H1 (cell line): Measurements from ENCODE around the gene RXRA. TPM values are rescaled to one million over a fixed set of nuclear protein-coding genes. Genes with fewer than 3 reads are reported as not detected.

Source experiments
- CTCF ChIA-PET: fragments of 300-600 bp; sonication (Branson Sonifier 250); formaldehyde crosslinking; loops from one replicate; lab custom pipeline; 2021; ENCODE audit not compliant: partially characterized antibody; lab: Charles Lee
- POLR2A ChIA-PET: fragments of 300-600 bp; sonication (Branson Sonifier 250); formaldehyde crosslinking; loops from one replicate; lab custom pipeline; 2021; ENCODE audit warnings: inconsistent platforms; ENCODE audit not compliant: partially characterized antibody; lab: Charles Lee
- DNase-seq, 2 experiments: peaks; one replicate each; pipeline versions ENCODE4 v3.0.0 to v3.0.0-alpha.2; 2010 to 2022; ENCODE audit warnings: low spot score in 2 of 2, low read depth in 1 of 2, mixed read lengths in 1 of 2
- FAIRE-seq: peaks from 2 replicates; lab custom pipeline; 2011; peaks lifted over from hg19 to GRCh38; lab: Jason Lieb, UNC
- H2AFZ ChIP-seq: 2 replicates; pipeline ENCODE4 v1.8.1; 2012; ENCODE audit warnings: low read length, inconsistent platforms
- H2AK5ac ChIP-seq: 2 replicates; pipeline ENCODE4 v1.6.1; 2013; ENCODE audit warnings: low read depth, low read length
- H2BK120ac ChIP-seq: replicated peaks from 2 replicates; pipeline ENCODE3; 2013; ENCODE audit warnings: low read depth, low read length, inconsistent platforms
- H2BK12ac ChIP-seq: 2 replicates; pipeline ENCODE4 v1.6.1; 2013; ENCODE audit warnings: low read depth, low read length
- H2BK15ac ChIP-seq: 2 replicates; pipeline ENCODE4 v1.6.1; 2013; ENCODE audit warnings: low read length
- H2BK20ac ChIP-seq: 2 replicates; pipeline ENCODE4 v1.6.1; 2013; ENCODE audit warnings: low read length
- H2BK5ac ChIP-seq: 2 replicates; pipeline ENCODE4 v1.6.1; 2013; ENCODE audit warnings: low read depth, low read length
- H3K14ac ChIP-seq: 2 replicates; pipeline ENCODE4 v1.6.1; 2013; ENCODE audit warnings: inconsistent platforms; ENCODE audit not compliant: insufficient read length
- H3K18ac ChIP-seq: 2 replicates; pipeline ENCODE4 v1.6.1; 2013; ENCODE audit warnings: low read length; ENCODE audit errors: extremely low read depth
- H3K23ac ChIP-seq: 2 replicates; pipeline ENCODE4 v1.6.1; 2013; ENCODE audit warnings: inconsistent platforms; ENCODE audit not compliant: insufficient read length
- H3K23me2 ChIP-seq: 2 replicates; pipeline ENCODE4 v1.6.1; 2013; ENCODE audit warnings: low read depth, low read length
- H3K27ac ChIP-seq: 2 replicates; pipeline ENCODE4 v1.6.1; 2011; ENCODE audit warnings: low read depth, low read length, inconsistent platforms
- H3K27me3 ChIP-seq, 4 experiments: replicated peaks in 1 of 4; 1 replicate in 1 of 4; 2 replicates in 3 of 4; pipeline versions ENCODE4 v1.6.1 to v1.8.1; 2011 to 2013; ENCODE audit warnings: low read length in 3 of 4, mild to moderate bottlenecking in 3 of 4, inconsistent platforms in 2 of 4, mixed read lengths in 2 of 4, moderate library complexity in 1 of 4; ENCODE audit not compliant: control insufficient read depth in 3 of 4, insufficient read depth in 3 of 4; ENCODE audit errors: extremely low read depth in 1 of 4
- H3K36me3 ChIP-seq, 4 experiments: 2 replicates each; pipeline versions ENCODE4 v1.6.1 to v1.8.1; 2011 to 2013; ENCODE audit warnings: mild to moderate bottlenecking in 4 of 4, low read length in 3 of 4, moderate library complexity in 2 of 4, control low read depth in 1 of 4, inconsistent platforms in 1 of 4; ENCODE audit not compliant: insufficient read depth in 4 of 4, control insufficient read depth in 2 of 4
- H3K4ac ChIP-seq: replicated peaks from 2 replicates; pipeline ENCODE3; 2013; ENCODE audit warnings: low read length, low read depth, mixed read lengths, inconsistent platforms; ENCODE audit not compliant: insufficient read length
- H3K4me1 ChIP-seq, 4 experiments: replicated peaks in 1 of 4; 1 replicate in 1 of 4; 2 replicates in 3 of 4; pipeline versions ENCODE4 v1.6.1 to v1.8.1; 2011 to 2013; ENCODE audit warnings: low read length in 3 of 4, inconsistent platforms in 2 of 4, mixed read lengths in 1 of 4; ENCODE audit not compliant: insufficient read depth in 4 of 4, control insufficient read depth in 3 of 4
- H3K4me2 ChIP-seq, 2 experiments: 2 replicates each; pipeline versions ENCODE4 v1.6.1 to v1.8.1; 2011 to 2013; ENCODE audit warnings: low read depth in 2 of 2, low read length in 2 of 2, control low read depth in 1 of 2, inconsistent platforms in 1 of 2, mild to moderate bottlenecking in 1 of 2; ENCODE audit not compliant: insufficient read depth in 1 of 2
- H3K4me3 ChIP-seq, 4 experiments: fragments of 200-600, 300-600 bp in 1 of 4; sonication (generic), shearing (Covaris generic), sonication (Bioruptor Twin) in 1 of 4; 2 replicates each; pipeline versions ENCODE4 v1.5.1 to v1.8.1; 2011 to 2016; ENCODE audit warnings: low read length in 4 of 4, low read depth in 3 of 4, control low read depth in 2 of 4, inconsistent platforms in 2 of 4, mild to moderate bottlenecking in 2 of 4, mixed read lengths in 1 of 4, moderate library complexity in 1 of 4; ENCODE audit not compliant: insufficient read depth in 2 of 4; ENCODE audit errors: extremely low read depth in 1 of 4
- H3K56ac ChIP-seq: replicated peaks from 2 replicates; pipeline ENCODE3; 2013; ENCODE audit warnings: low read depth, mild to moderate bottlenecking, mixed read lengths, low read length, inconsistent platforms; ENCODE audit not compliant: insufficient read length
- H3K79me1 ChIP-seq: 2 replicates; pipeline ENCODE4 v1.6.1; 2013; ENCODE audit warnings: low read depth, low read length, control low read depth
- H3K79me2 ChIP-seq, 2 experiments: 2 replicates each; pipeline versions ENCODE4 v1.6.1 to v1.8.1; 2012 to 2013; ENCODE audit warnings: low read length in 2 of 2, mild to moderate bottlenecking in 2 of 2, inconsistent platforms in 1 of 2; ENCODE audit not compliant: insufficient read depth in 2 of 2, control insufficient read depth in 1 of 2
- H3K9ac ChIP-seq, 4 experiments: replicated peaks in 1 of 4; 1 replicate in 1 of 4; 2 replicates in 3 of 4; pipeline versions ENCODE4 v1.6.1 to v1.8.1; 2011 to 2013; ENCODE audit warnings: low read depth in 3 of 4, low read length in 3 of 4, control low read depth in 2 of 4, mild to moderate bottlenecking in 2 of 4, moderate library complexity in 2 of 4, inconsistent platforms in 1 of 4; ENCODE audit errors: extremely low read depth in 1 of 4
- H3K9me3 ChIP-seq, 2 experiments: 2 replicates each; pipeline versions ENCODE4 v1.6.1 to v1.8.1; 2012 to 2013; ENCODE audit warnings: mild to moderate bottlenecking in 2 of 2, moderate library complexity in 2 of 2, control low read depth in 1 of 2, inconsistent platforms in 1 of 2, low read depth in 1 of 2, low read length in 1 of 2, mixed read lengths in 1 of 2; ENCODE audit not compliant: insufficient read depth in 2 of 2
- H4K20me1 ChIP-seq, 2 experiments: replicated peaks in 1 of 2; 2 replicates each; pipeline versions ENCODE3 to v1.8.1; 2011 to 2013; ENCODE audit warnings: inconsistent platforms in 2 of 2, low read length in 2 of 2, mild to moderate bottlenecking in 1 of 2; ENCODE audit not compliant: insufficient read depth in 2 of 2, control insufficient read depth in 1 of 2
- H4K5ac ChIP-seq: 2 replicates; pipeline ENCODE4 v1.6.1; 2013; ENCODE audit warnings: low read length, low read depth, mixed read lengths, inconsistent platforms; ENCODE audit not compliant: insufficient read length
- H4K8ac ChIP-seq: 2 replicates; pipeline ENCODE4 v1.8.0; 2013; ENCODE audit warnings: mild to moderate bottlenecking, moderate library complexity, low read length, inconsistent platforms; ENCODE audit not compliant: insufficient read depth; ENCODE audit errors: extremely low read depth
- H4K91ac ChIP-seq: replicated peaks from 2 replicates; pipeline ENCODE3; 2013; ENCODE audit warnings: low read length, mixed read lengths, inconsistent platforms; ENCODE audit not compliant: insufficient read length
- BRCA1 ChIP-seq: IDR thresholded peaks from 2 replicates; pipeline ENCODE4 v1.6.1; 2012; ENCODE audit warnings: low read depth, low read length, improper control_type of control experiment
- CBX8 ChIP-seq: fragments of 300-800, 300-1000 bp; sonication (generic); IDR thresholded peaks from 2 replicates; pipeline ENCODE4 v1.7.1; 2016; ENCODE audit warnings: low read depth, low read length, borderline replicate concordance
- CTBP2 ChIP-seq: IDR thresholded peaks from 2 replicates; pipeline ENCODE4 v1.7.0; 2011; ENCODE audit warnings: borderline replicate concordance, mild to moderate bottlenecking, moderate library complexity, mixed read lengths, low read length; ENCODE audit not compliant: insufficient read depth, insufficient read length
- HDAC6 ChIP-seq: IDR thresholded peaks from one replicate; pipeline ENCODE4 v1.7.1; 2012; ENCODE audit warnings: low read depth, mild to moderate bottlenecking, inconsistent platforms, low read length, moderate library complexity
- JUND ChIP-seq: IDR thresholded peaks from 2 replicates; pipeline ENCODE4 v1.6.1; 2011; ENCODE audit warnings: mild to moderate bottlenecking, improper control_type of control experiment, low read length
- MAFK ChIP-seq: IDR thresholded peaks from 2 replicates; pipeline ENCODE4 v1.6.1; 2012; ENCODE audit warnings: low read depth, mild to moderate bottlenecking, improper control_type of control experiment, low read length
- SAP30 ChIP-seq: fragments of 300-600 bp; sonication (generic); IDR thresholded peaks from 2 replicates; pipeline ENCODE4 v1.7.1; 2012; ENCODE audit warnings: low read length, moderate library complexity, mild to moderate bottlenecking, inconsistent platforms; ENCODE audit not compliant: insufficient read depth, insufficient replicate concordance
- TAF1 ChIP-seq: IDR thresholded peaks from 2 replicates; pipeline ENCODE4 v1.6.1; 2011; ENCODE audit warnings: mild to moderate bottlenecking, low read depth, low read length
- WGBS, 2 experiments: shearing (Covaris generic) in 1 of 2; methylation state at CpG; one replicate each; pipeline versions ENCODE4 v1.1.6 to v1.1.7; 2013 to 2015; ENCODE audit warnings: low lambda C conversion rate in 2 of 2, mixed read lengths in 2 of 2, inconsistent platforms in 1 of 2, low coverage in 1 of 2, missing lambda C conversion rate in 1 of 2; ENCODE audit not compliant: insufficient replicate concordance in 2 of 2, insufficient coverage in 1 of 2, insufficient read length in 1 of 2; ENCODE audit errors: extremely low coverage in 1 of 2, missing lambda C conversion rate in 1 of 2; 5-methylcytosine and 5-hydroxymethylcytosine counted together
- polyA plus RNA-seq, 7 experiments: library from polyadenylated mRNA; depleted of rRNA in 3 of 7; stranded (reverse) in 5 of 7; unstranded in 2 of 7; fragments of >200 nt in 5 of 7; fragments of 200-250 nt in 2 of 7; gene quantifications; 1 replicate in 5 of 7; 2 replicates in 1 of 7; 4 replicates in 1 of 7; pipeline versions ENCODE4 v1.2.1 to v1.2.3, GENCODE V29; 2011 to 2013; ENCODE audit warnings: missing spikeins in 2 of 7, mixed read lengths in 2 of 7
- total RNA-seq: library from RNA; stranded (reverse); fragmentation: NEBNext Ultra II Directional; extraction: Animal tissue kit (Norgen Biotek cat#: 25700); gene quantifications from 2 replicates; pipeline ENCODE4 v1.2.1, GENCODE V29; 2021
- TF ChIP-seq, protein P1 (sequence below), 3 experiments: IDR thresholded peaks; 1 replicate in 2 of 3; 2 replicates in 1 of 3; pipeline versions ENCODE4 v1.5.1 to v1.6.1; 2011; ENCODE audit warnings: low read length in 3 of 3, mild to moderate bottlenecking in 3 of 3, inconsistent platforms in 2 of 3, low read depth in 1 of 3, moderate library complexity in 1 of 3; ENCODE audit not compliant: insufficient read depth in 1 of 3; ENCODE audit errors: control extremely low read depth in 1 of 3
- TF ChIP-seq, protein P2 (sequence below): IDR thresholded peaks from 2 replicates; pipeline ENCODE4 v1.6.1; 2012; ENCODE audit warnings: inconsistent platforms

Gene RXRA
- total and polyA plus RNA-seq, 2 of the 8 experiments (the other 6 are each of a cell fraction or from before 2014, with no cell fraction given), result 9.8 to 29.4 TPM

DNA sequence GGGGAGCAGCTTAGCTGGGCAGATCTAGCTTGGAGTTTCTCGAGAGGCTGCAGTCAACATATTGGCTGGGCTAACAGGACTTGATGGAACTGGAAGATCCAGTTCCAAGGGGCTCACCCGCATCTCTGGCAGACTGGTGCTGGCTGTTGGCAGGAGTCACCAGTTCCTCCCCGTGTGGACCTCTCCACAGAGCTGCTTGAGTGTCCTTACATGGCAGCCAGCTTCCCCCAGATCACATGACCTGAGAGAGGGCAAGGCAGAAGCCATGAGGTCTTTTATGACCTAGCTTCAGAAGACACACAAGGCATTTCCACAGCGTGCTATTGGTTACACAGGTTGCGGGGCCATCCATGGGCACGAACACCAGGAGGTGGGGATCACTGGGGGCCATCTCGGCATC, 26.4 kb upstream of the RXRA start:
- Histone ChIP-seq H3K79me2 (no peaks in the 10 kb centered on the region), H2BK20ac (no peak overlapping the region), H4K8ac (no peak overlapping the region), H3K27ac (no peak overlapping the region), H3K18ac (no peak overlapping the region), H3K9ac (no peak overlapping the region), H3K36me3 (no peaks in the 10 kb centered on the region), H2BK15ac (no peak overlapping the region), H3K4me2 (no peak overlapping the region), H3K4me3 (no peak overlapping the region), H4K5ac (no peak overlapping the region), H2BK12ac (no peak overlapping the region), H4K20me1 (no peaks in the 10 kb centered on the region), H2BK5ac (no peak overlapping the region), H3K4ac (no peak overlapping the region), H3K23ac (no peak overlapping the region), H3K4me1 (peaks cover 0 to 2% (median 0%) of the 10 kb centered on the region in 4 experiments; a peak in 1 of 7 replicates), H3K56ac (no peak overlapping the region), H3K79me1 (no peaks in the 10 kb centered on the region), H3K14ac (no peak overlapping the region), H3K27me3 (no peaks in the 10 kb centered on the region), H2AFZ (no peak overlapping the region), H4K91ac (no peak overlapping the region), H2BK120ac (no peak overlapping the region), H2AK5ac (no peak overlapping the region), H3K9me3 (no peaks in the 10 kb centered on the region), H3K23me2 (no peaks in the 10 kb centered on the region)
- ChIA-PET CTCF (interaction anchor here (0.6 to 1.5 kb wide), 6 partner anchors 8 to 150 kb away, joined by 3 to 7 read pairs (median 4); no protein-coding TSS in a partner anchor), POLR2A (interaction anchor here (0.5 to 1.0 kb wide), 3 partner anchors 21 to 135 kb away, joined by 3 read pairs; partner anchors contain the start of gene RNU6ATAC)
- FAIRE-seq (no peak), DNase-seq (no peak)
- 83% methylated on average over 7 of the region's 7 CpGs; no CpG with 5 or more reads in 1 of the 2 experiments for WGBS, 2 experiments
- TF ChIP-seq CTBP2 (no peak), BRCA1 (no peak), MAFK (no peak), SAP30 (no peak), TAF1 (no peak), JUND (no peak), HDAC6 (no peak), CBX8 (no peak)
- TF ChIP-seq, protein P1, sequence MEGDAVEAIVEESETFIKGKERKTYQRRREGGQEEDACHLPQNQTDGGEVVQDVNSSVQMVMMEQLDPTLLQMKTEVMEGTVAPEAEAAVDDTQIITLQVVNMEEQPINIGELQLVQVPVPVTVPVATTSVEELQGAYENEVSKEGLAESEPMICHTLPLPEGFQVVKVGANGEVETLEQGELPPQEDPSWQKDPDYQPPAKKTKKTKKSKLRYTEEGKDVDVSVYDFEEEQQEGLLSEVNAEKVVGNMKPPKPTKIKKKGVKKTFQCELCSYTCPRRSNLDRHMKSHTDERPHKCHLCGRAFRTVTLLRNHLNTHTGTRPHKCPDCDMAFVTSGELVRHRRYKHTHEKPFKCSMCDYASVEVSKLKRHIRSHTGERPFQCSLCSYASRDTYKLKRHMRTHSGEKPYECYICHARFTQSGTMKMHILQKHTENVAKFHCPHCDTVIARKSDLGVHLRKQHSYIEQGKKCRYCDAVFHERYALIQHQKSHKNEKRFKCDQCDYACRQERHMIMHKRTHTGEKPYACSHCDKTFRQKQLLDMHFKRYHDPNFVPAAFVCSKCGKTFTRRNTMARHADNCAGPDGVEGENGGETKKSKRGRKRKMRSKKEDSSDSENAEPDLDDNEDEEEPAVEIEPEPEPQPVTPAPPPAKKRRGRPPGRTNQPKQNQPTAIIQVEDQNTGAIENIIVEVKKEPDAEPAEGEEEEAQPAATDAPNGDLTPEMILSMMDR (IDR thresholded peaks at IDR 0.05; ENCODE audit: control extremely low read depth in 1 of 3, insufficient read depth in 1 of 3, low read depth in 1 of 3, low read length in 3 of 3), result no peak
- TF ChIP-seq, protein P2, sequence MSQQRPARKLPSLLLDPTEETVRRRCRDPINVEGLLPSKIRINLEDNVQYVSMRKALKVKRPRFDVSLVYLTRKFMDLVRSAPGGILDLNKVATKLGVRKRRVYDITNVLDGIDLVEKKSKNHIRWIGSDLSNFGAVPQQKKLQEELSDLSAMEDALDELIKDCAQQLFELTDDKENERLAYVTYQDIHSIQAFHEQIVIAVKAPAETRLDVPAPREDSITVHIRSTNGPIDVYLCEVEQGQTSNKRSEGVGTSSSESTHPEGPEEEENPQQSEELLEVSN, result no peak
